ENCODE results near the gene IQCF5. TPM values are rescaled to one million over a fixed set of nuclear protein-coding genes. Genes with fewer than 3 reads are reported as not detected.

IQCF5 gene
- total and polyA plus RNA-seq, 9 of the 15 experiments (the other 6 are each of a cell fraction or from before 2014, with no cell fraction given) = not detected

DNA sequence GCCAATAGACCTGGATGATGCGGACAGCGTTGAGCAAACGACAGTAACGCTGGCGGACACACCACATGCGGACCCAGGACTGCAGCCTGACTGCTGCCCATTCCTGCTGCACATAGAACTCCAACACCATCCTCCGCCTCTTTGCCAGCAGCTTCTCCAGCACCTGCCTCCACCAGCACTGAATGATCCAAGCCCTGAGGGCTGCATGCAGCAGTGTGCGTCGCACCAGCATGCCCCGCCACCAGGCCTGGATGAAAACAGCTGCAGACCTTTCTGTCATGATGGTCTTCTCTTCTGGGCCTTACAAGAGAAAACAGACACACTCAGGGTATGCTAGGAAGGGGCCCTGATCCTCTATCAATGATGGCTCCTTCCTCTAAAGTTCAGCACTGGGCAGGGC lies 1.5 kb downstream of the IQCF5 start:
- H3K4me3 ChIP-seq = no peak overlapping the region
- peaks cover 0 to 10% of the 10 kb centered on the region in 2 experiments; a peak in 2 of 5 replicates for H3K27me3 ChIP-seq (ENCODE audit: control insufficient read depth in 2 of 2, insufficient read depth in 2 of 2, low read length in 2 of 2)
- H4K20me1 ChIP-seq (replicated peaks; ENCODE audit: control insufficient read depth, insufficient read depth, low read length) = no peaks in the 10 kb centered on the region
- intact Hi-C loops (cut with micrococcal nuclease) (no loop called here), in situ Hi-C loops (cut with MboI) (no loop called here)
- 19% methylated on average over 10 of the region's 10 CpGs for WGBS (ENCODE audit: insufficient coverage, low coverage, missing lambda C conversion rate)
- ATAC-seq = no peak
- H3K36me3 ChIP-seq (ENCODE audit: control insufficient read depth, insufficient read depth, low read length) = no peaks in the 10 kb centered on the region
- CTCF ChIA-PET (ENCODE audit: low intra/inter-chr PET ratio) = no interaction called here
- no peak overlapping the region for H3K9ac ChIP-seq (ENCODE audit: insufficient read depth in 1 of 2, low read depth in 2 of 2, low read length in 2 of 2)
- POLR2A ChIA-PET = no interaction called here
- no peak for FAIRE-seq
- BruUV-seq (replicated peaks) = no TSS peak
- no peak overlapping the region for H2AFZ ChIP-seq (ENCODE audit: low read depth, low read length)
- H3K4me1 ChIP-seq (replicated peaks in 1 of 2; ENCODE audit: control insufficient read depth in 2 of 2, insufficient read depth in 2 of 2, low read length in 2 of 2) = peaks cover 0 to 5% of the 10 kb centered on the region in 2 experiments; a peak in 2 of 5 replicates
- H3K9me3 ChIP-seq (replicated peaks; ENCODE audit: control insufficient read depth, insufficient read depth, low read depth, low read length) = no peaks in the 10 kb centered on the region
- H3K9me1 ChIP-seq (ENCODE audit: control insufficient read depth, insufficient read depth, low read length) = no peaks in the 10 kb centered on the region
- no peaks in the 10 kb centered on the region for H3K79me2 ChIP-seq (ENCODE audit: control insufficient read depth, insufficient read depth, low read length)
- DNase-seq (ENCODE audit: extremely low read depth in 1 of 4, low spot score in 3 of 4) = no peak
- no peak overlapping the region for H3K27ac ChIP-seq (ENCODE audit: extremely low read depth, low read depth, low read length)
- no peak overlapping the region for H3K4me2 ChIP-seq (ENCODE audit: insufficient read depth, low read length)
- no peak for TF ChIP-seq U2AF2 (optimal IDR thresholded peaks at IDR 0.05; ENCODE audit: low read depth, low read length)
- no peak for TF ChIP-seq ZNF586 (CRISPR knock-in tag; conservative IDR thresholded peaks at IDR 0.05)
- TF ChIP-seq, protein P1, sequence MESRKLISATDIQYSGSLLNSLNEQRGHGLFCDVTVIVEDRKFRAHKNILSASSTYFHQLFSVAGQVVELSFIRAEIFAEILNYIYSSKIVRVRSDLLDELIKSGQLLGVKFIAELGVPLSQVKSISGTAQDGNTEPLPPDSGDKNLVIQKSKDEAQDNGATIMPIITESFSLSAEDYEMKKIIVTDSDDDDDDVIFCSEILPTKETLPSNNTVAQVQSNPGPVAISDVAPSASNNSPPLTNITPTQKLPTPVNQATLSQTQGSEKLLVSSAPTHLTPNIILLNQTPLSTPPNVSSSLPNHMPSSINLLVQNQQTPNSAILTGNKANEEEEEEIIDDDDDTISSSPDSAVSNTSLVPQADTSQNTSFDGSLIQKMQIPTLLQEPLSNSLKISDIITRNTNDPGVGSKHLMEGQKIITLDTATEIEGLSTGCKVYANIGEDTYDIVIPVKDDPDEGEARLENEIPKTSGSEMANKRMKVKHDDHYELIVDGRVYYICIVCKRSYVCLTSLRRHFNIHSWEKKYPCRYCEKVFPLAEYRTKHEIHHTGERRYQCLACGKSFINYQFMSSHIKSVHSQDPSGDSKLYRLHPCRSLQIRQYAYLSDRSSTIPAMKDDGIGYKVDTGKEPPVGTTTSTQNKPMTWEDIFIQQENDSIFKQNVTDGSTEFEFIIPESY (CRISPR knock-in tag; IDR thresholded peaks at IDR 0.05) = no peak
- TF ChIP-seq MECOM (CRISPR knock-in tag; IDR thresholded peaks at IDR 0.05) = no peak
- no peak for TF ChIP-seq HDAC3 (IDR thresholded peaks at IDR 0.05; ENCODE audit: borderline replicate concordance, partially characterized antibody)
- no peak for TF ChIP-seq FOS (IDR thresholded peaks at IDR 0.05; ENCODE audit: extremely low read depth, insufficient read length)
- no peak for TF ChIP-seq CREM (IDR thresholded peaks at IDR 0.05; ENCODE audit: low read depth)
- TF ChIP-seq, protein P2, sequence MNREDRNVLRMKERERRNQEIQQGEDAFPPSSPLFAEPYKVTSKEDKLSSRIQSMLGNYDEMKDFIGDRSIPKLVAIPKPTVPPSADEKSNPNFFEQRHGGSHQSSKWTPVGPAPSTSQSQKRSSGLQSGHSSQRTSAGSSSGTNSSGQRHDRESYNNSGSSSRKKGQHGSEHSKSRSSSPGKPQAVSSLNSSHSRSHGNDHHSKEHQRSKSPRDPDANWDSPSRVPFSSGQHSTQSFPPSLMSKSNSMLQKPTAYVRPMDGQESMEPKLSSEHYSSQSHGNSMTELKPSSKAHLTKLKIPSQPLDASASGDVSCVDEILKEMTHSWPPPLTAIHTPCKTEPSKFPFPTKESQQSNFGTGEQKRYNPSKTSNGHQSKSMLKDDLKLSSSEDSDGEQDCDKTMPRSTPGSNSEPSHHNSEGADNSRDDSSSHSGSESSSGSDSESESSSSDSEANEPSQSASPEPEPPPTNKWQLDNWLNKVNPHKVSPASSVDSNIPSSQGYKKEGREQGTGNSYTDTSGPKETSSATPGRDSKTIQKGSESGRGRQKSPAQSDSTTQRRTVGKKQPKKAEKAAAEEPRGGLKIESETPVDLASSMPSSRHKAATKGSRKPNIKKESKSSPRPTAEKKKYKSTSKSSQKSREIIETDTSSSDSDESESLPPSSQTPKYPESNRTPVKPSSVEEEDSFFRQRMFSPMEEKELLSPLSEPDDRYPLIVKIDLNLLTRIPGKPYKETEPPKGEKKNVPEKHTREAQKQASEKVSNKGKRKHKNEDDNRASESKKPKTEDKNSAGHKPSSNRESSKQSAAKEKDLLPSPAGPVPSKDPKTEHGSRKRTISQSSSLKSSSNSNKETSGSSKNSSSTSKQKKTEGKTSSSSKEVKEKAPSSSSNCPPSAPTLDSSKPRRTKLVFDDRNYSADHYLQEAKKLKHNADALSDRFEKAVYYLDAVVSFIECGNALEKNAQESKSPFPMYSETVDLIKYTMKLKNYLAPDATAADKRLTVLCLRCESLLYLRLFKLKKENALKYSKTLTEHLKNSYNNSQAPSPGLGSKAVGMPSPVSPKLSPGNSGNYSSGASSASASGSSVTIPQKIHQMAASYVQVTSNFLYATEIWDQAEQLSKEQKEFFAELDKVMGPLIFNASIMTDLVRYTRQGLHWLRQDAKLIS (CRISPR knock-in tag; IDR thresholded peaks at IDR 0.05) = no peak
- TF ChIP-seq ZNF699 (CRISPR knock-in tag; IDR thresholded peaks at IDR 0.05; ENCODE audit: insufficient replicate concordance) = no peak
- TF ChIP-seq ZNF311 (CRISPR knock-in tag; IDR thresholded peaks at IDR 0.05) = no peak
- TF ChIP-seq, protein P3, sequence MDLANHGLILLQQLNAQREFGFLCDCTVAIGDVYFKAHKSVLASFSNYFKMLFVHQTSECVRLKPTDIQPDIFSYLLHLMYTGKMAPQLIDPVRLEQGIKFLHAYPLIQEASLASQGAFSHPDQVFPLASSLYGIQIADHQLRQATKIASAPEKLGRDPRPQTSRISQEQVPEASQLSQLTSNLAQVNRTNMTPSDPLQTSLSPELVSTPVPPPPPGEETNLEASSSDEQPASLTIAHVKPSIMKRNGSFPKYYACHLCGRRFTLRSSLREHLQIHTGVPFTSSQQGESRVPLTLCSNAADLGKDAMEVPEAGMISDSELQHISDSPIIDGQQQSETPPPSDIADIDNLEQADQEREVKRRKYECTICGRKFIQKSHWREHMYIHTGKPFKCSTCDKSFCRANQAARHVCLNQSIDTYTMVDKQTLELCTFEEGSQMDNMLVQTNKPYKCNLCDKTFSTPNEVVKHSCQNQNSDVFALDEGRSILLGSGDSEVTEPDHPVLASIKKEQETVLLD (IDR thresholded peaks at IDR 0.05) = no peak
- no peak for TF ChIP-seq RBM14 (IDR thresholded peaks at IDR 0.05; ENCODE audit: borderline replicate concordance, insufficient read depth, low read depth, low read length)
- no peak for TF ChIP-seq SLC30A9 (CRISPR knock-in tag; IDR thresholded peaks at IDR 0.05)
- TF ChIP-seq ZNF57 (CRISPR knock-in tag; IDR thresholded peaks at IDR 0.05) = no peak
- TF ChIP-seq SREBF1 (IDR thresholded peaks at IDR 0.05; ENCODE audit: borderline replicate concordance, low read depth, low read length) = no peak

All from K562 (cell line).